Neuronal stem cell (in vitro differentiated cells): ENCODE measurements around the gene MTF1. TPM values are rescaled to one million over a fixed set of nuclear protein-coding genes. Genes with fewer than 3 reads are reported as not detected.

Experiments used
- small RNA-seq: library from polyadenylated mRNA; stranded (forward); fragments of <200 nt; extraction: miRNeasy Mini kit (QIAGEN cat#:217004); gene quantifications from one replicate; pipeline ENCODE3, GENCODE V24; 2013; ENCODE audit not compliant: insufficient read depth

Gene MTF1

Small RNAs within 50 kb of the gene (small RNA-seq; reads per million reads assigned to genes)
- gene RF00092, result not detected
- not detected for gene RNU6-584P
